ENCODE measurements around the gene ZNRF3.
"Not testable (repeated sequence)": the region's sequence is repeated elsewhere in the genome, so short reads cannot be mapped to it uniquely, and the experiment has no call there.

ZNRF3 gene

GRCh38 chr22:29030618-29031226 lies 147.3 kb downstream of the ZNRF3 start:
- Histone ChIP-seq H2AFZ (ENCODE audit: low read depth, low read length) (no peak overlapping the region), H3K4me1 (ENCODE audit: insufficient read depth, low read length) (peaks cover 30% of the 10 kb centered on the region), H3K36me3 (ENCODE audit: insufficient read depth, low read length) (peaks cover 9% of the 10 kb centered on the region), H3K9me3 (ENCODE audit: low read length) (no peaks in the 10 kb centered on the region), H3K27me3 (ENCODE audit: insufficient read depth, low read length) (no peaks in the 10 kb centered on the region), H3K4me3 (ENCODE audit: low read length) (no peak overlapping the region)

GRCh38 chr22:29031227-29032011 lies 148.0 kb downstream of the ZNRF3 start:
- Histone ChIP-seq H3K4me3 (ENCODE audit: low read length) (no peak overlapping the region), H3K27me3 (ENCODE audit: insufficient read depth, low read length) (no peaks in the 10 kb centered on the region), H3K9me3 (ENCODE audit: low read length) (no peaks in the 10 kb centered on the region), H3K4me1 (ENCODE audit: insufficient read depth, low read length) (peaks cover 30% of the 10 kb centered on the region), H3K36me3 (ENCODE audit: insufficient read depth, low read length) (peaks cover 9% of the 10 kb centered on the region), H2AFZ (ENCODE audit: low read depth, low read length) (no peak overlapping the region)

- Histone ChIP-seq H2AFZ (ENCODE audit: low read depth, low read length) (no peak overlapping the region), H3K4me1 (ENCODE audit: insufficient read depth, low read length) (peaks cover 30% of the 10 kb centered on the region), H3K36me3 (ENCODE audit: insufficient read depth, low read length) (peaks cover 3% of the 10 kb centered on the region), H3K4me3 (ENCODE audit: low read length) (no peak overlapping the region), H3K27me3 (ENCODE audit: insufficient read depth, low read length) (no peaks in the 10 kb centered on the region), H3K9me3 (ENCODE audit: low read length) (no peaks in the 10 kb centered on the region)
These were observed 148.7 kb downstream of the ZNRF3 start for GRCh38 chr22:29032014-29032475.

GRCh38 chr22:29032584-29032983 lies 149.2 kb downstream of the ZNRF3 start:
- H3K27me3 ChIP-seq (ENCODE audit: insufficient read depth, low read length), result no peaks in the 10 kb centered on the region
- no peak overlapping the region for H2AFZ ChIP-seq (ENCODE audit: low read depth, low read length)
- H3K36me3 ChIP-seq (ENCODE audit: insufficient read depth, low read length), result peaks cover under 1% of the 10 kb centered on the region
- H3K9me3 ChIP-seq (ENCODE audit: low read length), result no peaks in the 10 kb centered on the region
- no peak overlapping the region for H3K4me3 ChIP-seq (ENCODE audit: low read length)
- peaks cover 30% of the 10 kb centered on the region for H3K4me1 ChIP-seq (ENCODE audit: insufficient read depth, low read length)

GRCh38 chr22:29037340-29037932 lies 154.1 kb downstream of the ZNRF3 start:
- H3K4me1 ChIP-seq (ENCODE audit: insufficient read depth, low read length), result peaks cover 13% of the 10 kb centered on the region
- H3K27me3 ChIP-seq (ENCODE audit: insufficient read depth, low read length), result no peaks in the 10 kb centered on the region
- no peak overlapping the region for H2AFZ ChIP-seq (ENCODE audit: low read depth, low read length)
- no peaks in the 10 kb centered on the region for H3K36me3 ChIP-seq (ENCODE audit: insufficient read depth, low read length)
- H3K9me3 ChIP-seq (ENCODE audit: low read length), result no peaks in the 10 kb centered on the region
- H3K4me3 ChIP-seq (ENCODE audit: low read length), result no peak overlapping the region

- no peaks in the 10 kb centered on the region for H3K27me3 ChIP-seq (ENCODE audit: insufficient read depth, low read length)
- peaks cover 8% of the 10 kb centered on the region for H3K4me1 ChIP-seq (ENCODE audit: insufficient read depth, low read length)
- H3K4me3 ChIP-seq (ENCODE audit: low read length), result no peak overlapping the region
- H2AFZ ChIP-seq (ENCODE audit: low read depth, low read length), result no peak overlapping the region
- H3K36me3 ChIP-seq (ENCODE audit: insufficient read depth, low read length), result peaks cover 12% of the 10 kb centered on the region
- H3K9me3 ChIP-seq (ENCODE audit: low read length), result no peaks in the 10 kb centered on the region
These were observed 155.8 kb downstream of the ZNRF3 start for GRCh38 chr22:29039148-29039547.

- H3K4me3 ChIP-seq (ENCODE audit: low read length); H3K27me3 ChIP-seq (ENCODE audit: insufficient read depth, low read length); H2AFZ ChIP-seq (ENCODE audit: low read depth, low read length); H3K4me1 ChIP-seq (ENCODE audit: insufficient read depth, low read length); H3K9me3 ChIP-seq (ENCODE audit: low read length): not testable (repeated sequence)
- H3K36me3 ChIP-seq (ENCODE audit: insufficient read depth, low read length), result peaks cover 18% of the 10 kb centered on the region
These were observed 156.3 kb downstream of the ZNRF3 start for GRCh38 chr22:29039684-29040083.

GRCh38 chr22:29040385-29041275 lies 157.3 kb downstream of the ZNRF3 start:
- Histone ChIP-seq H3K36me3 (ENCODE audit: insufficient read depth, low read length) (peaks cover 24% of the 10 kb centered on the region), H3K4me3 (ENCODE audit: low read length) (no peak overlapping the region), H3K4me1 (ENCODE audit: insufficient read depth, low read length) (peaks cover 8% of the 10 kb centered on the region), H3K27me3 (ENCODE audit: insufficient read depth, low read length) (no peaks in the 10 kb centered on the region), H2AFZ (ENCODE audit: low read depth, low read length) (no peak overlapping the region), H3K9me3 (ENCODE audit: low read length) (no peaks in the 10 kb centered on the region)

- Histone ChIP-seq H2AFZ (ENCODE audit: low read depth, low read length) (no peak overlapping the region), H3K4me3 (ENCODE audit: low read length) (no peak overlapping the region), H3K4me1 (ENCODE audit: insufficient read depth, low read length) (peaks cover 8% of the 10 kb centered on the region), H3K27me3 (ENCODE audit: insufficient read depth, low read length) (no peaks in the 10 kb centered on the region), H3K36me3 (ENCODE audit: insufficient read depth, low read length) (peaks cover 32% of the 10 kb centered on the region), H3K9me3 (ENCODE audit: low read length) (no peaks in the 10 kb centered on the region)
These were observed 158.0 kb downstream of the ZNRF3 start for GRCh38 chr22:29041408-29041807.

GRCh38 chr22:29043906-29044575 lies 160.7 kb downstream of the ZNRF3 start:
- H3K4me3 ChIP-seq (ENCODE audit: low read length), result no peak overlapping the region
- H3K36me3 ChIP-seq (ENCODE audit: insufficient read depth, low read length), result peaks cover 59% of the 10 kb centered on the region

GRCh38 chr22:29044657-29045176 lies 161.3 kb downstream of the ZNRF3 start:
- H3K4me3 ChIP-seq (ENCODE audit: low read length), result no peak overlapping the region
- peaks cover 65% of the 10 kb centered on the region for H3K36me3 ChIP-seq (ENCODE audit: insufficient read depth, low read length)
- no peaks in the 10 kb centered on the region for H3K9me3 ChIP-seq (ENCODE audit: low read length)
- no peaks in the 10 kb centered on the region for H3K27me3 ChIP-seq (ENCODE audit: insufficient read depth, low read length)
- peaks cover 8% of the 10 kb centered on the region for H3K4me1 ChIP-seq (ENCODE audit: insufficient read depth, low read length)
- H2AFZ ChIP-seq (ENCODE audit: low read depth, low read length), result no peak overlapping the region

More at GRCh38 chr22:29043906-29044575, 160.7 kb downstream of the ZNRF3 start:
- Histone ChIP-seq H3K9me3 (ENCODE audit: low read length) (no peaks in the 10 kb centered on the region), H3K4me1 (ENCODE audit: insufficient read depth, low read length) (peaks cover 8% of the 10 kb centered on the region), H2AFZ (ENCODE audit: low read depth, low read length) (no peak overlapping the region), H3K27me3 (ENCODE audit: insufficient read depth, low read length) (no peaks in the 10 kb centered on the region)
